Lower leg skin (tissue), 3 donors: ENCODE measurements around the gene SKIDA1.

Experiments used
- CTCF ChIP-seq, 3 donors: fragments of 450-650 bp; IDR thresholded peaks; one replicate each; pipeline ENCODE4 v1.5.1; 2016; ENCODE audit warnings: antibody characterized with exemption in 3 of 3, mild to moderate bottlenecking in 3 of 3, moderate library complexity in 2 of 3
- POLR2A ChIP-seq, 2 donors: fragments of 450-650 bp; IDR thresholded peaks; one replicate each; pipeline ENCODE4 v1.6.1; 2016 to 2017; ENCODE audit warnings: antibody characterized with exemption in 2 of 2, mild to moderate bottlenecking in 1 of 2, moderate library complexity in 1 of 2

- no peak for TF ChIP-seq POLR2A (IDR thresholded peaks at IDR 0.05)
- no peak for TF ChIP-seq CTCF (IDR thresholded peaks at IDR 0.05)
Observed at GRCh38 chr10:21495002-21495751, 30.3 kb downstream of the SKIDA1 start.
